Mucosa of rectum (tissue), 2 donors: ENCODE data around the gene FAM184A.
A peak's percentile ranks its signal among the peaks of the same experiment; 100 is the strongest.

Experiments used
- H3K27ac ChIP-seq, 2 donors: one replicate each; pipeline ENCODE4 v1.7.0; 2013; ENCODE audit warnings: inconsistent platforms in 2 of 2, low read depth in 2 of 2, low read length in 2 of 2
- H3K27me3 ChIP-seq, 2 donors: one replicate each; pipeline ENCODE4 v1.7.0; 2013; ENCODE audit warnings: low read length in 2 of 2; ENCODE audit not compliant: control insufficient read depth in 2 of 2, insufficient read depth in 2 of 2
- H3K36me3 ChIP-seq, 2 donors: one replicate each; pipeline ENCODE4 v1.7.0; 2013; ENCODE audit warnings: low read length in 2 of 2; ENCODE audit not compliant: control insufficient read depth in 2 of 2, insufficient read depth in 2 of 2
- H3K4me1 ChIP-seq, 2 donors: one replicate each; pipeline ENCODE4 v1.7.0; 2013; ENCODE audit warnings: low read length in 2 of 2, mild to moderate bottlenecking in 1 of 2; ENCODE audit not compliant: control insufficient read depth in 2 of 2, insufficient read depth in 2 of 2
- H3K4me3 ChIP-seq, 2 donors: one replicate each; pipeline ENCODE4 v1.7.0; 2013; ENCODE audit warnings: low read length in 2 of 2
- H3K9ac ChIP-seq, 2 donors: one replicate each; pipeline ENCODE4 v1.7.0; 2013; ENCODE audit warnings: low read length in 2 of 2, low read depth in 1 of 2, mild to moderate bottlenecking in 1 of 2
- H3K9me3 ChIP-seq, 2 donors: one replicate each; pipeline ENCODE4 v1.7.0; 2013; ENCODE audit warnings: low read length in 2 of 2; ENCODE audit not compliant: control insufficient read depth in 2 of 2
- donor health status: healthy.
- donor health status: Normal muscosa, but diverticular disease.

Gene FAM184A

GRCh38 chr6:118940770-118941169 is 137.7 kb downstream of the FAM184A start:
- H3K36me3 ChIP-seq: no peaks in the 10 kb centered on the region
- H3K27ac ChIP-seq: no peak overlapping the region
- peaks cover 3% of the 10 kb centered on the region in 2 donors for H3K9me3 ChIP-seq
- H3K4me3 ChIP-seq: no peak overlapping the region
- no peak overlapping the region for H3K9ac ChIP-seq
- no peaks in the 10 kb centered on the region for H3K4me1 ChIP-seq
- H3K27me3 ChIP-seq: no peaks in the 10 kb centered on the region

GRCh38 chr6:118939683-118940082 is 138.8 kb downstream of the FAM184A start:
- Histone ChIP-seq H3K9me3 (peaks cover 0 to under 1% of the 10 kb centered on the region in 2 donors), H3K9ac (no peak overlapping the region), H3K4me1 (peaks cover 0 to 5% of the 10 kb centered on the region in 2 donors), H3K27ac (no peak overlapping the region), H3K4me3 (no peak overlapping the region), H3K27me3 (no peaks in the 10 kb centered on the region), H3K36me3 (no peaks in the 10 kb centered on the region)

GRCh38 chr6:118935978-118936703 is 142.3 kb downstream of the FAM184A start:
- Histone ChIP-seq H3K27ac (no peak overlapping the region), H3K9ac (no peak overlapping the region), H3K36me3 (peaks cover 2 to 3% of the 10 kb centered on the region in 2 donors), H3K4me1 (peaks cover 5 to 10% of the 10 kb centered on the region in 2 donors), H3K4me3 (no peak overlapping the region), H3K27me3 (no peaks in the 10 kb centered on the region), H3K9me3 (no peaks in the 10 kb centered on the region)

GRCh38 chr6:118935331-118935668 is 143.2 kb downstream of the FAM184A start:
- H3K4me3 ChIP-seq: peak overlapping the region; percentile 89 to 93
- peaks cover 7 to 9% of the 10 kb centered on the region in 2 donors for H3K36me3 ChIP-seq
- H3K4me1 ChIP-seq: peaks cover 5 to 10% of the 10 kb centered on the region in 2 donors
- no peaks in the 10 kb centered on the region for H3K9me3 ChIP-seq
- H3K27ac ChIP-seq: peak overlapping the region; percentile 94 to 95
- no peaks in the 10 kb centered on the region for H3K27me3 ChIP-seq
- H3K9ac ChIP-seq: peak overlapping the region; percentile 83 to 91

DNA sequence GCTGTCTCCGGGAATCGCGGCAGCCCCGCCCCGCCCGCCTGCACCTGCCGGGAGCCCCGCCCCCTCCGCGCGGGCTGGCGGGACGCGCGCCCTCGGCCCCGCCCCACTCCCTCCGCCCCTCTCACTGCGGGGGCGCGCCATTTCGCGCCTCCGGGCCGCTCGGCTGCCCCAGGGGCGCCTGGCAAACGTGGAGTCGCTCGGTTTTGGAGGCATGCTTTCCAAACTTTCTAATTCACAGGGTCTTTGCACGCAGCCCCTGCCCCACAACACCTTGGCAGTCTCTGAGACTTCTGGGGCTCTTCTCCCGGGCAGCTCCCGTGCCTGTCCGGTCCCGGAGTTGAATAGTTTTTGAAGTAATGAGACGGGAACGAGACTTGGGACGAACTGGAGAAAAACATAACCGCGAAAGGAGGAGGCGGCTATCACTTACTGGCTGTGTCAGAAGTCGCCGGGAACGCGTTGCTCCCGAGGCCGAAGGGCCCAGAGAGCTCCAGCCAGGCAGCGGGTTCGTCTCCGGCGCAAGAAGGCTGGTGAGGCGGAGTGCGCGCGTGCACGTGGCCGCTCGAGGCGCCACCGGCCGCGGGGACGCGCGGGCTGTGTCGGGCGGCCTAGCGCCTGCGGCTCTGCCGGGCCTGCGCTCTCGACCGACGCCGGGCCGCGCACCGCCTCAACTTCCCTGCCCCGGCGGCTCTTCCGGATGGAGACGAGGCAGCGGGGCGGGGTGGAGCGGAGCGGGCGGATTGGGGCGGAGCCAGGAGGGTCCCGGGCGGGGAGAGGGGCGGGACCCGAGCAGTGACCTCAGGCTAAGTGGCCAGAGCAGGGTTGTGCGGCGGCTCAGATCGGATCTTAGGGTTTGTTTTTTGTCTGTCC is 143.8 kb downstream of the FAM184A start, which contains the start of gene MCM9:
TSS of gene MCM9 (minus strand) at position 699 of the 870 bp plus-strand sequence. CDS start 3,436 bp downstream, outside the sequence.
- Histone ChIP-seq H3K9ac (peak within 1 kb of the TSS; percentile 91 to 98), H3K27ac (peak within 1 kb of the TSS; percentile 94 to 95)

GRCh38 chr6:118933855-118934460 is 144.5 kb downstream of the FAM184A start:
- Histone ChIP-seq H3K36me3 (peaks cover 9 to 12% of the 10 kb centered on the region in 2 donors), H3K27ac (peak overlapping the region; percentile 94 to 95), H3K9ac (peak overlapping the region; percentile 5 to 63), H3K4me3 (peak overlapping the region; percentile 89 to 93), H3K9me3 (no peaks in the 10 kb centered on the region), H3K4me1 (peaks cover 5 to 10% of the 10 kb centered on the region in 2 donors), H3K27me3 (no peaks in the 10 kb centered on the region)

More for the DNA sequence above, 143.8 kb downstream of the FAM184A start, which contains the start of gene MCM9:
- Histone ChIP-seq H3K9me3 (no peaks in the 10 kb centered on the region), H3K4me1 (peaks cover 5 to 10% of the 10 kb centered on the region in 2 donors), H3K4me3 (peak within 1 kb of the TSS; percentile 89 to 93), H3K27me3 (no peaks in the 10 kb centered on the region), H3K36me3 (peaks cover 7 to 9% of the 10 kb centered on the region in 2 donors)

GRCh38 chr6:118932421-118932820 is 146.0 kb downstream of the FAM184A start:
- Histone ChIP-seq H3K4me3 (no peak overlapping the region), H3K27me3 (no peaks in the 10 kb centered on the region), H3K9ac (no peak overlapping the region), H3K9me3 (no peaks in the 10 kb centered on the region), H3K4me1 (peaks cover 5 to 10% of the 10 kb centered on the region in 2 donors), H3K27ac (no peak overlapping the region), H3K36me3 (peaks cover 12 to 17% of the 10 kb centered on the region in 2 donors)

GRCh38 chr6:118931436-118931835 is 147.0 kb downstream of the FAM184A start:
- Histone ChIP-seq H3K4me3 (no peak overlapping the region), H3K27me3 (no peaks in the 10 kb centered on the region), H3K4me1 (peaks cover 5 to 10% of the 10 kb centered on the region in 2 donors), H3K9ac (no peak overlapping the region), H3K27ac (no peak overlapping the region), H3K9me3 (no peaks in the 10 kb centered on the region), H3K36me3 (peaks cover 12 to 17% of the 10 kb centered on the region in 2 donors)

DNA sequence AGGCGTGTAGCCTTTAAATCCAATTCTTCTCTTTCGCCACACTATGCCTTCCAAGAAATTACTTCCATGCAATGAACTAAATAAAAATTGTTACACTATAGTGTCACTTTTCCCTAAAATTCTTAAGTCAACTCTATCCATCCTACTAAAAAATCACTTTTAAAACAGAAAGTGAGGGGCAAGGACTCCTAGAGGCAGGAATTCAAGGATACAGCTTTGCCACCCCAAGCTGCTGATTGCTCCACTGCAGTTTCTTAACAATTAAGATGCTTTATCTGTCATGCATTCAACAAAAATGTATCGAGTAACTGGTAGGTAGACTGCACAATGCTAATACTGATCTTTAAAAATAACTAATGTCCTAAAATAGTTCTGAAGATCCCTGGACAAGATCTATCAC is 147.8 kb downstream of the FAM184A start:
- no peak overlapping the region for H3K4me3 ChIP-seq
- peaks cover 5 to 10% of the 10 kb centered on the region in 2 donors for H3K4me1 ChIP-seq
- H3K9me3 ChIP-seq: no peaks in the 10 kb centered on the region
- H3K27me3 ChIP-seq: no peaks in the 10 kb centered on the region
- H3K27ac ChIP-seq: no peak overlapping the region
- no peak overlapping the region for H3K9ac ChIP-seq
- H3K36me3 ChIP-seq: peaks cover 12 to 17% of the 10 kb centered on the region in 2 donors
